ENCODE results near the gene C16orf89.
"Not testable (repeated sequence)": the region's sequence is repeated elsewhere in the genome, so short reads cannot be mapped to it uniquely, and the experiment has no call there.

Gene C16orf89

GRCh38 chr16:5084099-5084731, 18.5 kb upstream of the C16orf89 start:
- FAIRE-seq: not testable (repeated sequence)

GRCh38 chr16:5083646-5084045, 17.9 kb upstream of the C16orf89 start:
- FAIRE-seq: not testable (repeated sequence)

- FAIRE-seq: not testable (repeated sequence)
Observed at GRCh38 chr16:5080996-5081395, 15.2 kb upstream of the C16orf89 start.

- FAIRE-seq: not testable (repeated sequence)
Observed at GRCh38 chr16:5080461-5080860, 14.7 kb upstream of the C16orf89 start.

GRCh38 chr16:5078626-5079025, 12.9 kb upstream of the C16orf89 start:
- no peak for FAIRE-seq

- no peak for FAIRE-seq
Observed at GRCh38 chr16:5077304-5077703, 11.5 kb upstream of the C16orf89 start.

GRCh38 chr16:5075637-5076036, 9.9 kb upstream of the C16orf89 start:
- no peak for FAIRE-seq

GRCh38 chr16:5073771-5074170, 8.0 kb upstream of the C16orf89 start:
- FAIRE-seq: not testable (repeated sequence)

GRCh38 chr16:5073279-5073629, 7.5 kb upstream of the C16orf89 start:
- FAIRE-seq: no peak

GRCh38 chr16:5072334-5073278, 6.8 kb upstream of the C16orf89 start:
- no peak for FAIRE-seq

- FAIRE-seq: no peak
Observed at GRCh38 chr16:5071681-5072333, 6.1 kb upstream of the C16orf89 start, which contains the start of gene ALG1. Gene ALG1, plus strand, starts transcription at chr16:5071843. Its CDS starts 7 bp downstream, at chr16:5071850.

GRCh38 chr16:5071341-5071680, 5.6 kb upstream of the C16orf89 start:
- no peak for FAIRE-seq

GRCh38 chr16:5070431-5071186, 4.9 kb upstream of the C16orf89 start:
- FAIRE-seq: no peak

GRCh38 chr16:5069854-5070253, 4.1 kb upstream of the C16orf89 start:
- FAIRE-seq: no peak

GRCh38 chr16:5069048-5069447, 3.3 kb upstream of the C16orf89 start:
- FAIRE-seq: no peak

- FAIRE-seq: no peak
Observed at GRCh38 chr16:5066511-5066910, 755 bp upstream of the C16orf89 start.

GRCh38 chr16:5065326-5065725, 430 bp downstream of the C16orf89 start:
- FAIRE-seq: no peak

- FAIRE-seq: no peak
Observed at GRCh38 chr16:5064915-5065314, 841 bp downstream of the C16orf89 start.

GRCh38 chr16:5062790-5063765, 2.7 kb downstream of the C16orf89 start:
- no peak for FAIRE-seq

GRCh38 chr16:5062051-5062450, 3.7 kb downstream of the C16orf89 start:
- no peak for FAIRE-seq

- FAIRE-seq: no peak
Observed at GRCh38 chr16:5060073-5060641, 5.6 kb downstream of the C16orf89 start.

All from A204.1 (cell line).